ENCODE measurements around the gene FGF12. TPM values are rescaled to one million over a fixed set of nuclear protein-coding genes. Genes with fewer than 3 reads are reported as not detected.

The FGF12 gene
- total and polyA plus RNA-seq, 2 donors, result 0.72 to 4.5 TPM

DNA sequence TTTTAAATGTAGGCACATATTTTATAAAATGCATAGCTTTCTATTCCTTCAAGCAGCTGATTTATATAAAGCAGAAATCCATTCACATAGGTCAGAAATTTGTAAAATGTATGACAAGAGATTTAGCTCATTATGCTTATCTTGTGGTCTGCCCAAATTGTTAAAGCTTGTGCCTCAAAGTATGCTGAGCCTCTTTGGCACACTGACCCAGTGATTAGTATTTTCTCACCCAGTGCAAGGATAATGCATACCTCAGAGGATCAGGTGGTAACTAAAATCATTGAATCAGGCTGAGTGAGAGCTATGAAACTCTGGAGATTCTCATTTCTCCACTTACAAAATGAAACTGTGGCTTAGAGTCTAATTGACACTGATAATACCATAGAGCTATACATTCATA, 533.3 kb downstream of the FGF12 start:
- no peak for DNase-seq (ENCODE audit: extremely low spot score)
- no peaks in the 10 kb centered on the region for H3K36me3 ChIP-seq (ENCODE audit: insufficient read depth)
- H3K27ac ChIP-seq (ENCODE audit: low read depth), result no peak overlapping the region
- no peak overlapping the region for H3K4me3 ChIP-seq (ENCODE audit: low read depth, low read length)
- no peaks in the 10 kb centered on the region for H3K4me1 ChIP-seq (ENCODE audit: insufficient read depth)

GRCh38 chr3:192188218-192188835, 539.0 kb downstream of the FGF12 start:
- WGBS, result 36% methylated on average over 7 of the region's 7 CpGs
- Histone ChIP-seq H3K36me3 (ENCODE audit: insufficient read depth) (no peaks in the 10 kb centered on the region), H3K4me3 (ENCODE audit: low read depth, low read length) (no peak overlapping the region), H3K4me1 (ENCODE audit: insufficient read depth) (no peaks in the 10 kb centered on the region), H3K27ac (ENCODE audit: low read depth) (no peak overlapping the region)
- DNase-seq (ENCODE audit: extremely low spot score), result no peak

DNA sequence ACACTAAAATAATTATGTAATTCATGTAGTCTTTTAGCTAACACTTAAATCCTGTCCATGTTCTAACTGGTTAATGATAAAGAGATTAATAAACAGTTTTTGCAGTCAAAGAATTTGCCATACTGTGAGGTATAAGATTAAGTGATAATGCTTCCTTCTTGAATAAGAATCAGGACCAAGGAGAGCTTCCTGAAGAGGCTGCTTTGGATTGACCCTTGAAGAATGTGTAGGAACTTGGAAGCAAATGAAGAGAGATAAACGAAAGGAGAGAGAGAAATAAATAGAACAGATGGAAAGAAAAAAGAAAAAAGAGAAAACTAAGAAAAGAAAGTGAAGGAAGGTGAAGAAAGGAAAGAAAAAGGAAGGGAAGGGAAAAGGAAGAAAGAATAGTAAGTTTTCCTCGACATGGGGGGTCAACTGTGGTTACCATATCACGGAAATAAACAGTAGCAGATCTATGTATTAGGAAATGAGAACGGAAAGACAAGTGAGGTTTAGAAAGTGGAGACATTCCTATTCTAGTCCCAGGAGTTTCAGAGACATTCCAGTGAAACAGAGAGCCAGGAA, 539.8 kb downstream of the FGF12 start:
- 52% methylated on average over 4 of the region's 4 CpGs for whole genome bisulfite sequencing
- Histone ChIP-seq H3K4me3 (ENCODE audit: low read depth, low read length) (no peak overlapping the region), H3K27ac (ENCODE audit: low read depth) (no peak overlapping the region), H3K36me3 (ENCODE audit: insufficient read depth) (no peaks in the 10 kb centered on the region), H3K4me1 (ENCODE audit: insufficient read depth) (no peaks in the 10 kb centered on the region)
- DNase-seq (ENCODE audit: extremely low spot score), result no peak

DNA sequence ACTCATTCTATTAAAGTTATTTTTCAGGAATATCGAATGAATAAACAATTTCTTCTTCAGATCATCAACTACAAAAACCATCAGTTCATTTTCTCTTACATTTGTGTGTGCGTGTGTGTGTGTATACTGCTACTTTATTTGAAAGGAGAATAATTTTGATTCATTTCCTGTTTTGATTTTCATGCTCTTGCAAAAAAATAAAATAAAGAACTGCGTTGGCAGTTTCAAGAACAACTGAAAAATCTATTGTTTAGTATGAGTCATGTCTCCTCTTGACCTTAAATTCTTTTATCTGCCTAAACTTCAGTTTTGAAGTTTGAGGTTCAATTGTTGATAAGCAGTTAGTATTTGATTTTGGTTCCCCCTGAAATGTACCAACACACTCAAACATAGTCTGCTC, 540.8 kb downstream of the FGF12 start:
- no peaks in the 10 kb centered on the region for H3K4me1 ChIP-seq (ENCODE audit: insufficient read depth)
- no peak overlapping the region for H3K27ac ChIP-seq (ENCODE audit: low read depth)
- H3K4me3 ChIP-seq (ENCODE audit: low read depth, low read length), result no peak overlapping the region
- no peaks in the 10 kb centered on the region for H3K36me3 ChIP-seq (ENCODE audit: insufficient read depth)
- DNase-seq (ENCODE audit: extremely low spot score), result no peak
- WGBS, result 79% methylated on average over 3 of the region's 3 CpGs

DNA sequence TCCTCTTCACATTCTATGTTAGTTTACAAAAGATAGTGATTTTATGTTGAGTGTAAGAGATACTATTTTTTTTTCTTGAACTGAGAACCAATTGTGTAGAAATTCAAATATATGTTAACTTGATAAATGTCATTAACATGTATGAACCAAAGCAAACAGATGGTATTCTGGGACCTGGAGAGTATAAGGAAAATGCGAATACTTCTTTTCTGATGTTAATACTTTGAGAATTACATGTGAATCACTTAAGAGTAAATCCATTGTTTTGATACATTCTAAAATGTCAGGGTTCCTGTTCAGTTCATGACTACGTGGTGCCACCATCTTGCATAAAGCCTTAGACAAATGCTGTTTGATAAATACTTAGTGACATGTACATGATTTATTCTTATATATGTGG, 541.3 kb downstream of the FGF12 start:
- no peaks in the 10 kb centered on the region for H3K4me1 ChIP-seq (ENCODE audit: insufficient read depth)
- no peaks in the 10 kb centered on the region for H3K36me3 ChIP-seq (ENCODE audit: insufficient read depth)
- no peak overlapping the region for H3K27ac ChIP-seq (ENCODE audit: low read depth)
- 76% methylated on average over 2 of the region's 2 CpGs for WGBS
- DNase-seq (ENCODE audit: extremely low spot score), result no peak
- H3K4me3 ChIP-seq (ENCODE audit: low read depth, low read length), result no peak overlapping the region

DNA sequence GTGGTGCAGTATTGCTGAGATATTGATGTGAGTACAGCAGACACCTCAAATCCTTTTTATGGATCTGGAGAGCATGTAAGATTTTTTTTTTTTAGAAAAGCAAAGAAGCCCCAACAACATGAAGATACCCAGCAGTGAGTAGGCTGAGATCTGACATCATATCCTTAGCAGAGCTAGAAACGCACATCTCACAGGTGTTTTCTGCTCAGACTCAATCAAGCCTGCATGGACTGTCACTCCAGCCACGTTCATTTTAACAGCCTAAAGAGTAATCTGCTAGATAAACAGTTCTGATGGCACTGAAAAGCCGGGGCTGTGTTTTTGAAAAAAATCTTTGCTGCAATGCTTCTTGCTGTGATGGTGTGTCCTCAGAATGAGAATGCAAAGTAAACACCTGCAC, 544.2 kb downstream of the FGF12 start:
- Histone ChIP-seq H3K4me1 (ENCODE audit: insufficient read depth) (no peaks in the 10 kb centered on the region), H3K27ac (ENCODE audit: low read depth) (no peak overlapping the region), H3K4me3 (ENCODE audit: low read depth, low read length) (no peak overlapping the region), H3K36me3 (ENCODE audit: insufficient read depth) (no peaks in the 10 kb centered on the region)
- 46% methylated on average over 3 of the region's 3 CpGs for WGBS
- DNase-seq (ENCODE audit: extremely low spot score), result no peak

DNA sequence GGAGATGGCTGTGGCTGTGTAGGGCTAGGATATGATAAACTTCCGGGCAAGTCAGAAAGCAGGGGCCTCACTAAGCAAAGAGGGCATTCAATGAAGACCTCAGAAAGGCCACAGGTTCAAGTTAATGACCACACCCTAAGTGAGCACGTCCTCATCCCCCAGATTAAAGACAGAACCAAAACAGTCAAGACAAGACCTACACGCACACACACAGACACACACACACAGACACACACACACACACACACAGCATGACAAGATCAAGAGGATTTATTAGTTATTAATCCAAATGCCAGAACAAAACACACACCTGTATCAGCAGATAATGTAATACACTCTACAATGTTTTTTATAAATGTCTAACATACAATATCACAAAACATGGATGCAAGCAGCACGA, 546.2 kb downstream of the FGF12 start:
- no peak overlapping the region for H3K4me3 ChIP-seq (ENCODE audit: low read depth, low read length)
- 83% methylated on average over 4 of the region's 4 CpGs for WGBS
- DNase-seq (ENCODE audit: extremely low spot score), result no peak
- no peaks in the 10 kb centered on the region for H3K4me1 ChIP-seq (ENCODE audit: insufficient read depth)
- no peak overlapping the region for H3K27ac ChIP-seq (ENCODE audit: low read depth)
- H3K36me3 ChIP-seq (ENCODE audit: insufficient read depth), result no peaks in the 10 kb centered on the region

- H3K36me3 ChIP-seq (ENCODE audit: insufficient read depth), result no peaks in the 10 kb centered on the region
- no peak overlapping the region for H3K27ac ChIP-seq (ENCODE audit: low read depth)
- H3K4me1 ChIP-seq (ENCODE audit: insufficient read depth), result no peaks in the 10 kb centered on the region
- no peak overlapping the region for H3K4me3 ChIP-seq (ENCODE audit: low read depth, low read length)
- WGBS, result 72% methylated on average over 3 of the region's 3 CpGs
- no peak for DNase-seq (ENCODE audit: extremely low spot score)
Measured at GRCh38 chr3:192177383-192177782, 550.0 kb downstream of the FGF12 start.

DNA sequence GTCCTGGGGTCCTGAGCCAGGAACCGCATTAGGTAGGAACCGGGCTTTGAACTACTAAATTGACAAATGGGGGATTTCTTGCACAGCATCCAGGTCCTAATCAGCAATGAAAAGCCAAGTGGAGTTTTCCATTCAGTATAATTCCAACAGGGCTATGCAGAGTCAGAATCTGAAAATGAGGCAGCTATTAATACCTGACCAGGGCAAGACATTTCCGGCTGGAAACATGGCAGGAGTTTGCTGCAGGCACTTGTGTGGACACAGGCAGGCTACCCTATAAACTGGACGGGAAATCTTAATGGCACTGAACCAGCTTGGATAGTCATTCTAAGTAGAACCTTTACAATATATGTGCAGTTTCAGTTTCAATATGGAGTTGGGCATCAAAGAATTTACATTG, 553.1 kb downstream of the FGF12 start:
- no peak for DNase-seq (ENCODE audit: extremely low spot score)
- Histone ChIP-seq H3K27ac (ENCODE audit: low read depth) (no peak overlapping the region), H3K4me1 (ENCODE audit: insufficient read depth) (no peaks in the 10 kb centered on the region), H3K4me3 (ENCODE audit: low read depth, low read length) (no peak overlapping the region), H3K36me3 (ENCODE audit: insufficient read depth) (no peaks in the 10 kb centered on the region)
- 90% methylated on average over 4 of the region's 4 CpGs for whole genome bisulfite sequencing

DNA sequence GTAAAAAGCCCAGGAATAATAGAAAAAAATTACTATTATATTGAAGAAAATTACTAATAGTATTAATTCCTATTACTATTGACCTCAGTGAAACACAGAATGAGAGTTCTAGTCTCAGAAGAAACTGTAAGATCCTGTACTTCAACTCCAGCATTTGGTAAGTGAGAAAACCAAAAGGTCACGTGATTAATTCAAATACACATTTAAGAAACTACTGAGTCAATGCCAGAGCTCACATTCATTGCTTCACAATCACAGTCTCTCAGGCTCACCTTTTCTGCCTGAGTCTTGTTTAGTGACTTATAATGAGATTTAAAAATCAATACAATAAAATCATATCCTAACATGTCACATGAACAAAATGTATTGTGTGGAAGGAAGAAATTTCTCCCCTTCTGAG, 556.1 kb downstream of the FGF12 start:
- H3K4me1 ChIP-seq (ENCODE audit: insufficient read depth), result no peaks in the 10 kb centered on the region
- no peaks in the 10 kb centered on the region for H3K36me3 ChIP-seq (ENCODE audit: insufficient read depth)
- no peak overlapping the region for H3K4me3 ChIP-seq (ENCODE audit: low read depth, low read length)
- H3K27ac ChIP-seq (ENCODE audit: low read depth), result no peak overlapping the region
- 76% methylated on average over 1 of the region's 1 CpG for WGBS
- DNase-seq (ENCODE audit: extremely low spot score), result no peak

GRCh38 chr3:192170659-192171058, 556.7 kb downstream of the FGF12 start:
- no peak overlapping the region for H3K27ac ChIP-seq (ENCODE audit: low read depth)
- DNase-seq (ENCODE audit: extremely low spot score), result no peak
- WGBS, result 69% methylated on average over 3 of the region's 3 CpGs

GRCh38 chr3:192170031-192170430, 557.3 kb downstream of the FGF12 start:
- H3K36me3 ChIP-seq (ENCODE audit: insufficient read depth), result no peaks in the 10 kb centered on the region
- no peak overlapping the region for H3K27ac ChIP-seq (ENCODE audit: low read depth)
- WGBS, result 92% methylated on average over 6 of the region's 6 CpGs
- H3K4me3 ChIP-seq (ENCODE audit: low read depth, low read length), result no peak overlapping the region
- no peak for DNase-seq (ENCODE audit: extremely low spot score)
- no peaks in the 10 kb centered on the region for H3K4me1 ChIP-seq (ENCODE audit: insufficient read depth)

More at GRCh38 chr3:192170659-192171058, 556.7 kb downstream of the FGF12 start:
- Histone ChIP-seq H3K4me3 (ENCODE audit: low read depth, low read length) (no peak overlapping the region), H3K4me1 (ENCODE audit: insufficient read depth) (no peaks in the 10 kb centered on the region), H3K36me3 (ENCODE audit: insufficient read depth) (no peaks in the 10 kb centered on the region)

GRCh38 chr3:192169332-192169915, 557.9 kb downstream of the FGF12 start:
- DNase-seq (ENCODE audit: extremely low spot score), result no peak
- 82% methylated on average over 4 of the region's 4 CpGs for WGBS
- Histone ChIP-seq H3K27ac (ENCODE audit: low read depth) (no peak overlapping the region), H3K4me1 (ENCODE audit: insufficient read depth) (no peaks in the 10 kb centered on the region), H3K4me3 (ENCODE audit: low read depth, low read length) (no peak overlapping the region), H3K36me3 (ENCODE audit: insufficient read depth) (no peaks in the 10 kb centered on the region)

GRCh38 chr3:192168202-192168601, 559.1 kb downstream of the FGF12 start:
- Histone ChIP-seq H3K27ac (ENCODE audit: low read depth) (no peak overlapping the region), H3K4me3 (ENCODE audit: low read depth, low read length) (no peak overlapping the region), H3K36me3 (ENCODE audit: insufficient read depth) (no peaks in the 10 kb centered on the region), H3K4me1 (ENCODE audit: insufficient read depth) (no peaks in the 10 kb centered on the region)
- DNase-seq (ENCODE audit: extremely low spot score), result no peak
